Astrocyte of the spinal cord (primary cell): ENCODE data around the gene SVOP.

Experiments
- DNase-seq: peaks from one replicate; pipeline ENCODE4 v3.0.0; 2011; ENCODE audit warnings: low read depth, low spot score
- H3K4me3 ChIP-seq: 2 replicates; pipeline ENCODE4 v1.5.1; 2011; ENCODE audit warnings: low read depth, mild to moderate bottlenecking, low read length, moderate library complexity
- in situ Hi-C: cut with HindIII; loops from 2 replicates; pipeline ENCODE4 v1.10.0; 2017; ENCODE audit warnings: low sequenced_read_pairs
- TF ChIP-seq, protein P1 (sequence below): IDR thresholded peaks from 2 replicates; pipeline ENCODE4 v1.5.1; 2012; ENCODE audit warnings: low read depth, mild to moderate bottlenecking, low read length, inconsistent platforms

SVOP gene

DNA sequence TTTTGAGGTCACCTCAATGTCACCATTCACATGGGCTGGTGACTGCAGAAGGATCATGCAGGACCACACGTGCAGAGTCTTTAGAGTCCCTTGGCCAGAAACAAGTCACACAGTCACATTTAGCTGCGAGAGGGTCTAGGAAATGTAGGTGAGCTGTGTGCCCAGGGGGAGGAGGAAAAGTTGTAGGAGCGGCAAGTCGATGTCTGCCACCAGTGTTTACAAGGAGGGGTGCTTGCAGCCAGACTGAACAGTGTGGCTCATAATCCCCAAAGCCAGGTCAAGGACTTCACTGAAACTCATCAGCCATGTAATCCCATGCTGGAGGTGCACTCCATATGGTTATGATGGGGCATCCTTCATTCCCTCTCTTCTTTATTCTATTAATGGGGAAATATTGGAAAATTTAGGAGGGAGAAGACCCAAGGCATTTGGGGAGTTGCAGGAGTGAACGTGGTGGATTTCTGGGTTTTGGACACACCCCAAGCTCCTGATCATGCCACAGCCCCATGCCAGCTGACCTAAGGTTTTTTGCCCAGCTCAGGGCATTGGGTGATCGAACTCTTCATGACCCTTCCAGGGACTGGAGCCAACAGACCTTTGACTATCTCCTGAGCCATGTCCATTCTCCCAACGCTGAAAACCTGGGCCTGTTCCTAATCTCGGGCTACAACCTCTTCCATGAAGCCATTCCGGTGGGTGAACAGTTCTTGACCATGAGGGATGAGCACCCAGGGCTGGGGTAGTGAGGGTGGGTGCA, 133.8 kb downstream of the SVOP start:
- in situ Hi-C loops = no loop called here
- H3K4me3 ChIP-seq = no peak overlapping the region
- TF ChIP-seq, protein P1, sequence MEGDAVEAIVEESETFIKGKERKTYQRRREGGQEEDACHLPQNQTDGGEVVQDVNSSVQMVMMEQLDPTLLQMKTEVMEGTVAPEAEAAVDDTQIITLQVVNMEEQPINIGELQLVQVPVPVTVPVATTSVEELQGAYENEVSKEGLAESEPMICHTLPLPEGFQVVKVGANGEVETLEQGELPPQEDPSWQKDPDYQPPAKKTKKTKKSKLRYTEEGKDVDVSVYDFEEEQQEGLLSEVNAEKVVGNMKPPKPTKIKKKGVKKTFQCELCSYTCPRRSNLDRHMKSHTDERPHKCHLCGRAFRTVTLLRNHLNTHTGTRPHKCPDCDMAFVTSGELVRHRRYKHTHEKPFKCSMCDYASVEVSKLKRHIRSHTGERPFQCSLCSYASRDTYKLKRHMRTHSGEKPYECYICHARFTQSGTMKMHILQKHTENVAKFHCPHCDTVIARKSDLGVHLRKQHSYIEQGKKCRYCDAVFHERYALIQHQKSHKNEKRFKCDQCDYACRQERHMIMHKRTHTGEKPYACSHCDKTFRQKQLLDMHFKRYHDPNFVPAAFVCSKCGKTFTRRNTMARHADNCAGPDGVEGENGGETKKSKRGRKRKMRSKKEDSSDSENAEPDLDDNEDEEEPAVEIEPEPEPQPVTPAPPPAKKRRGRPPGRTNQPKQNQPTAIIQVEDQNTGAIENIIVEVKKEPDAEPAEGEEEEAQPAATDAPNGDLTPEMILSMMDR = no peak
- DNase-seq = no peak

DNA sequence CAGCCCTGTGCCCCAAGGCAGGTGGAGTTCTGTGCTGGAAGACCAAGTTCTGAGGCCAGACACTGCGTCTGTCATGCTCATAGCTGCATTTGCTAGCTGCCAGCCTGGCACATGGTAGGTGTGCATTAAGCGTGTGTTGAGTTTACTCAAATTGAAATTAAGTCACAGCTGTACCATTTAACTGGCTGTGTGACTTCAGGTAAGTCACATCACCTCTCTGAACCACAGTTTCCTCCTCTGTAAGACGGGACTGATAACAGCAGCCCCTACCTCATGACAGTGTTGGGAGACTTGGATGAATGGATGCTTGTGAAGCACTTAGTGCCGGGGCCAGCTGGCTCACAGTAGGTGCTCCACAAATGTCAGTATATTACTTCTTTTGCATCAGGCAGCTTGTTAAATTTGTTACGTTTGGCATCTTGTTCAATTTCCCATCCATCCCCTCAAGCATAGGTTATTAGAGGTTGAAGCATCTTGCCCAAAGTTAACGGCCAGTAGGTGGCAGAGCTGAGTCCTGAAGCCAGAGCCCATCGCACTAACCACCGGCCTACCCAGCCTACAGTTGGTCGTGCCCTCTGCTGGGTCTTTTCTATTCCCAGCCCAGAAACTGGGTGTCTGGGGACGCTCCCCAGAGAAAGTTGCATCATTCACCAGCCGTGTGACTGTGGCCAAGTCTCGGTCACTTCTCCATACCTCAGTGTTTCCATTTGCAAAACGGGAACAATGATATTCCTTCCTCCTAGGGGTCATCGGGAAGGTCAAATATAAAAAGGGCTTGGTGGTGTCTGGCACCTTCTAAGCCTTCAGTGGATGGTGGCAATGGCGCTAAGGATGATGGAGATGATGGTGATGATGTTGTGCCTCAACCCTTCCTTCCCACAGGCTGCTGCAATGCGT, 136.5 kb downstream of the SVOP start:
- H3K4me3 ChIP-seq = no peak overlapping the region
- DNase-seq = no peak
- TF ChIP-seq, protein P1 = peak; percentile 59
- in situ Hi-C loops = no loop called here

DNA sequence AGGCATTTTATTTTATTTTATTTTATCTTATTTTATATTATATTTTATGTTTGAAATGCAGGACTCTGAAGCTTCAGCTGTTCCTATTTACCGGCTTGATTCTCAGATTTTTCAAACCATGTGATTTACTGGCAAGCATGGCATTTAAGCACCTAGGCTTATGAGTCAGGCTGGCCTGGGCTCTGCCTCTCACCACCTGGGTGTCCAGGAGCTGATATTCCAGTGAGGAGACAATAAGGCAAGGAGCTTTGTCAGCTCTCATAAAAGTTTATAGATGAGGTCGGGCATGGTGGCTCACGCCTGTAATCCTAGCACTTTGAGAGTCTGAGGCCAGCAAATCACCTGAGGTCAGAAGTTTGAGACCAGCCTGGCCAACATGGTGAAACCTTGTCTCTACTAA, 138.9 kb downstream of the SVOP start:
- DNase-seq = no peak
- TF ChIP-seq, protein P1 = no peak
- H3K4me3 ChIP-seq = no peak overlapping the region
- in situ Hi-C loops = no loop called here

DNA sequence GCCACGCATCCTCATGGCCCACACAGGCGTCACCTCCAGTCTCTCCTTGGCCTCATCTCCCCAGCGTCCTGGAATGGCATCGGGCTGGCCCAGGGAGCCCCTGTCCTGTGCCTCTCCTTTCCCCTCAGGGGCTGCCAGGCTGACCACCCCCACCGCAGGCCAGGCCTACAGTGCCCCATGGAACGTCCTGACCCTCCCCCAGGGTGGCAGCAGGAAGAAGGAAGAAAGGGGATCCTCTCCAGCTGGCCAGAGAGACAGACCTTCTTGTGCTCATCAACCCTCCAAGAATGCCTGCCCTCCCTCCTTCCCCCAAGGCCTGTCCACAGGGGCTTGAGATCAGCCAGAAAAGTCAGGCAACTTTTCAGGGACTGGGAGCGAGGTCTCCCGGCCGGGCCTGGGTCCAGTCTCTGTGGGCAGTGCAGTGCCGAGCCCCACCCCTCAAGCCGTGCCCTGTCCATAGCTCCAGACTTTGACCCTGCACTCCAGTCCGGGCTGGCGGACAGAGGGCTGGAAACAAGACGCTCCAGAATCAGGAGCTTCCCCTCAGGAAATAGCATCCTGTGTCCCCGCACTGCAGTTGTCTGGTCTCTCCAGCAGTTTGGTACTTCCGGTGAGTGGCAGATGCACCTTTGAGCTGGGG, 141.1 kb downstream of the SVOP start, which contains the start of gene DAO:
TSS of gene DAO (plus strand) at position 478 of the 640 bp plus-strand sequence. CDS start 4,915 bp downstream, outside the sequence.
- no peak for DNase-seq
- in situ Hi-C loops = no loop called here
- TF ChIP-seq, protein P1 = no peak
- H3K4me3 ChIP-seq = no peak within 1 kb of the TSS

DNA sequence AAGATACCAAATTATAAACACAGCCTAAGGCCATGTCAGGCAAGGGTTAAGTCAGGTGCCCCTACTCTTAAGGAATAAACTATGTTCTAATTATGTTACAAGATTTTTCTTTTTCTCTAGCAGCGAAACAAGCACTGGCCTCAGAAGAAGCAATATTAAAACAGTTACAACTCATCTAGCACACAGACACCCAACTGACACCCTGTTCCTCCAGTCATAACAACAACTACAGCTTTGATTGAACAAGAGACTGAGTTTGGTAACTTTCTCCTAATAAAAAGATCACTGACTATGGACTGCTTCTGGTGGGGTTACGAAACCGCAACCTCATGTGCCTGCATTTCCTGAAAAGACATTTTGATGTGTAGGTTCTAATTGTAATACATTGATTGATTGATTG, 144.3 kb downstream of the SVOP start:
- DNase-seq = no peak
- in situ Hi-C loops = no loop called here
- no peak overlapping the region for H3K4me3 ChIP-seq
- TF ChIP-seq, protein P1 = no peak

DNA sequence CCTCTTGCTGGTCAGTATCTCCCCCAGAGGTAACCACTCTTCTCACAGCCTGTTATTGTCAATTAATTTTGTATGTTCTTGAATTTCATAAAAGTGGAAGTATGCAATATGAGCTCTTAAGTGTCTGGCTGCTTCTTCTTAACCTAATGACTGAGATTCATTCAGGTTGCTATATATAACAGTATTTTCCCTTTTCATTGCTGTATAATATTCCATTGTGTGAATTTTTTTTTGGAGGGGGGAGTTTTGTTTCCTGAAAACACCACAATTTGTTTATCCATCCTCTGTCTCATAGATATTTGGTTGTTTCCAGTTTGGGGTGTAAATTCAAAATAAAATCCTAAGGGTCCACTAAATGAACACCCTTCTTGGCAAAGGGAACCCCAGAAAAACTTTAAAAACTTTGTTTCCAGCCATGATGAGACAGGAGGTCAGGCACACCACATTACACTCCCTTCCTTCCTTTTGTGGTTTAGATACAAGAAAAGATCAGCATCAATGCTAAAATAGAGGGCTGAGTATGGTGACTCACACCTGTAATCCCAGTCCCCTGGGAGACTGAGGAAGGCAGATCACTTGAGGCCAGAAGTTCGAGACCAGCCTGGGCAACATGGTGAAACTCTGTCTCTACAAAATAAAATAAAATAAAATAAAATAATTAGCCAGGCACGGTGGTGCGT, 145.0 kb downstream of the SVOP start:
- TF ChIP-seq, protein P1 = no peak
- no peak for DNase-seq
- in situ Hi-C loops = no loop called here
- H3K4me3 ChIP-seq = no peak overlapping the region
